NCI-H774 (cell line): ENCODE results near the gene SMARCAD1.

ENCODE experiments used
- DNase-seq: peaks from one replicate; lab custom pipeline; 2025; lab: John Stamatoyannopoulos, UW

Gene SMARCAD1

GRCh38 chr4:94228493-94229216, 21.0 kb downstream of the SMARCAD1 start:
- no peak for DNase-seq

DNA sequence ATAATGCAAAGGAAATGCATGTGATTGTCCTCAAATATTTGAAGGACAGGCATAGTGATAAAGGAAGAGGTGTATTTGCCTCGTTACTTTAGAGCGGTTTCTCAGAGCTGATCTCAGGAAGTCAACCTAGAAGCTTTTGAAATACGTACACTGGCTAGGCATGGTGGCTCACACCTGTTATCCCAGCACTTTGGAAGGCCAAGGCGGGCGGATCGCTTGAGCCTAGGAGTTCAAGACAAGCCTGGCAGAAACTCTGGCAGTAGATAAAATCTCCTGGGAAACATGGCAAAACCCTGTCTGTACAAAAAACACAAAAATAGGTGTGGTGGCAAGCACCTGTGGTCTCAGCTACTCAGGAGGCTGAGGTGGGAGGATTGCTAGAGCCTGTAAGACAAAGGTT, 24.9 kb downstream of the SMARCAD1 start:
- DNase-seq: no peak

- no peak for DNase-seq
Observed at GRCh38 chr4:94235825-94236224, 28.2 kb downstream of the SMARCAD1 start.

DNA sequence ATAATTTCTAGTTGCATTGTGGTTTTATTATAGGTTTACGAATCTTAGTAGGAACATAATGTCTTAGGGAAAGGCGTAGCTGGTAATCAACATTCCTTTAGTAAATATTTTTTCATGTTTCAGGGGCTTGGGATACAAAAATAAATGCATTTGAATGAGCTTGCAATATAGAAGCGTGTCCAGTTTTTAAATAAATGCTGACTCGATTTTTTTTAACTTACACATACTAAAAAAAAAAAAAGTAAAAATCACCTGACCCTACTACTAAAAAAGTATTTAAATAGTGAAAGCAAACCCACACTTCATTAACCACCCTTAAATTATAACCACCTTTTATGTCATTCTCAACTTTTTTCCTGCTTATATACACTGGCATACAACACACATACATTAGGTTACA, 29.6 kb downstream of the SMARCAD1 start:
- DNase-seq: no peak

GRCh38 chr4:94238160-94238559, 30.5 kb downstream of the SMARCAD1 start:
- DNase-seq: no peak

DNA sequence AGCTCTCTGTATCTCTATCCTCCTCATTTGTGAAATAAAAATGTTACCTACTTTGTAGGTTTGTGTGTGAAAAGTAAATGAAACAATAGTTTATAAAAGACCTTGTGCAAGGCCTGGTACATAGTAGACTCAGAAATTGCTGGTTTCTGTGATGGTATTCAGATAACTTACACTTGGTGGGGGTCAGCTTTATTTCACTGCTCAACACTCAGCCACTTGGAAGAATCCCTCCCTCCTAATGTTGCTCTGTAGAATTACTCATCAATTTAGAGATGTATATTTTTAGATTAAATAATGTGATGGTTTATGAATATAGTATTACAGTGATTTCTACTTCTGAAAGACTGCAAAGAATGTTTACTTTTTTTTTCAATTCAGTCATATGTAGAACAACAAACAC, 32.7 kb downstream of the SMARCAD1 start:
- no peak for DNase-seq

- no peak for DNase-seq
Observed at GRCh38 chr4:94244087-94244828, 36.6 kb downstream of the SMARCAD1 start.

DNA sequence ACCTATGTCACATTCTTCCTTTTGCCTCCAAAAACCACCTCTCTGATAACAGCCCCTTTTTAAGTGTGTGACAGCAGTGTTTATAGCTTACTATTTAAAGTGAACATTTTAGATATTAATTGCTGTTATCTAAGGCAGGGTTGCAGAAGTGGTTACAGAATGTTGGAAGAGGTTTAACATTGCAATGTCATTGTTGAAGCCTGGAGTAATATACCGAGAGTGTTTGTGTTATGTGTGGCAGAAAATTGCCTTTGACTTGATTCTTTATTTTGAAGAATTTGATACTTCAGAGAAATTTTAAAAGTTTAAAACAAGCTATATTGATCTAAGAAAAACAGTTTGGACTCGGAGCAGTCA, 37.1 kb downstream of the SMARCAD1 start:
- DNase-seq: no peak

DNA sequence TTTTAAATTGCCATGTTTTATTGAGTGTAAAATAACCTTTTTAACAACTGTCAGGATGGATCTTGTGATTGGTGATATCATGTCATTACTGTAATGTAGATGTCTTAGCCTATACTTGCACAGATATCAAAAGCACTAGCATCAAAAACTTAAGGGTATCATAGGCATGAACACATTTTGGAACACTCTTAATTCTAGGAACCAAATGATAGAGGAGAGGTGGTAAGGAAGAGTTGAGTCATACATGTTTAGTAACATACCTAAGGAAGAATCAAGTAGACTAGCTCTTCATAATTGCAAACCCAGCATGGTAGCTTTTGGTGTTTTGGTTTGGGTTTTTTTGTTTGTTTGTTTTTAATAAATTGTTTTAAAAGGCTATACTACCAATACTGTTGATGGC, 43.4 kb downstream of the SMARCAD1 start:
- no peak for DNase-seq

GRCh38 chr4:94253036-94253435, 45.4 kb downstream of the SMARCAD1 start:
- no peak for DNase-seq

DNA sequence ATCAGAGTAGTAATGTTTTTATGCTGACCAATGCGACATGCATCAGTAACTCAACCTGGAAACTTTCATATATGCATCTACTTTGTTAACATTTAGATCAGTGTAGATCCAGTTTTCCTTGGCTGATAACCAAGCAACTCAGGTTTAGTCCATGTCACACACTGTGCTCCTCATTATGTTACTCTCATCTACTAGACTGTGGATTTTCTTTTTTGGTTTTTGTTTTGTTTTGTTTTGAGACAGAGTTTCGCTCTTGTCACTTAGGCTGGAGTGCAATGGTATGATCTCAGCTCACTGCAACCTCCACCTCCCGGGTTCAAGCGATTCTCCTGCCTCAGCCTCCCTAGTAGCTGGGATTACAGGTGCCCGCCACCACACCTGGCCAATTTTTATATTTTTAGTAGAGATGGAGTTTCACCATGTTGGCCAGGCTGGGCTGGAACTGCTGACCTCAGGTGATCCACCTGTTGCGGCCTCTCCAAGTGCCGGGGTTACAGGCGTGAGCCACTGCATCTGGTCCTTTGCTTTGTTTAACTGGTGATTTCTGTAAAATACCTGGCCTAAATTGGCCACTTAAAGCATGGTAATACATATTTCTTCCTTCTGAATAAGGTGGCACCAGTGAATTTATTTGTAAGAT, 48.6 kb downstream of the SMARCAD1 start:
- no peak for DNase-seq

DNA sequence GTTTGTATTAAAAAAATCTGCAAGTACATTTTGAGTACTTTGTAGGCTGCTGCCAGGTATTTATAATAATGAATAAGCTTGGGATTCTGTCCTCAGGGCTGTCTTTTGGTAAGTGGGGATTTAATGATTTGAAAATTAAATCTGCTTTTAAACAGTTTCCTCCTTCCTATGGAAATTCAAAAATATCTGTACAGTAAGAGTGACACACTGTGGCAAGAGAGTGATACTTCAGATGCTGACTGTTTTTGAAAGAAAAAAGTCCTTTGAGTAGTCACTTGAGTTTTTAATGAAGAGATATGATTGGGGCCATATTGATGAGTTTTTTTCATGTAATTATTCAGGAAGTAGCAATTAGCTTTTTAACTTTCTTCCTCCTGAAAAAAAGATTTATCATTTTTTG, 49.2 kb downstream of the SMARCAD1 start:
- no peak for DNase-seq

- no peak for DNase-seq
Observed at GRCh38 chr4:94262163-94263016, 54.7 kb downstream of the SMARCAD1 start.

DNA sequence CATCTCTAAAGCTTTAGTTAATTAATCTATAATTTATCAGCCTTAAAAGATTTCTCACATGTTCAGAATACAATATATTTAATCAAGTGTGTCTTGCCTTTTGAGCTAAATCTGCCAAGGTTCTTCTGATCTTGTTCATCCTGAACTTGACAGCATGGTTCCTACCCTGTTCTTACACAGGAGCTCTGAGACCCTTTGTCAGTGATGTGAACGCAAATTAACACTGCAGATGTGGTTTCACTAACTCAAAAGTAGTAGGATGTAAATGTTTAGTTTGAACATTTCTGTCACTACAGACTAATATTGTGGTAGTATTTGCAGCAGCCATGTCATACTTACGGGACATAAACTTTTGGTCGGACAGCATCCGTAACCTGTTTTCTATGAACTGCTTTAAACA, 59.4 kb downstream of the SMARCAD1 start:
- DNase-seq: no peak

DNA sequence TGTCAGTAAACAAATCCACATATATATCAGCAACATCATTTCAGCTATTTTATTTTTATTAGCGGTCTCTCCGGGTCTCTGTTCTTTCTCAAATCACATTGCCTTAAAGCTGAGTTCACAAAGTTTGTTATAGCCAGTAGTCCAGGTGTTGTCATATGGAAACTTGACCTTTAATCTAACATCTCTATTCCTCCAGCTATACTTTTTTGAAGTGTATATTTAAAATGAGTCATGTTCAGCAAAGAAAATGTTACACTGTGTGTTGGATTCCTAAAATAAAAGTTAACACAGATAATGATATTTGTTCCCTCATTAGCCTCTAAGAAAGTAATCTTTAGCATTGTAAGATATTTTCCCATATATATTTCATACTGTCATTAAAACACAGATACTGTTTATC, 63.6 kb downstream of the SMARCAD1 start:
- DNase-seq: no peak

DNA sequence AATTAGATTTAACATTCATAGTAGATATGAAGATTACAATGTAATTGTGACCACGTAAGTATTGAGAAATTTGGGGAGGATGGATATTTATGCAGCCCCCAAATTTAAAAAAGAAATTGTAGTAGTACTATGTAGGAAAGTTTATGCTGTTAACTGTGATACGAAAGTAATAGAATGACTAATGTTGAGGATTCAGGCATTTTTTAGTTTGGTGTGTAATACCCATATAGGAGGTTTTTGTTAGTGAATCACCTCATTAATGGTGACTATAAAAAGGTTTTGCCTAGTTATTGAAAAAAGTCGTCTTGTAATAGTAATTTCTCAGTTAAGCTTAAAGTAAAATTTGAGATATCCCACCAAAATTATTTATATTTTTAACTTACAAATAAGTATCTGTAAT, 67.2 kb downstream of the SMARCAD1 start:
- DNase-seq: no peak

DNA sequence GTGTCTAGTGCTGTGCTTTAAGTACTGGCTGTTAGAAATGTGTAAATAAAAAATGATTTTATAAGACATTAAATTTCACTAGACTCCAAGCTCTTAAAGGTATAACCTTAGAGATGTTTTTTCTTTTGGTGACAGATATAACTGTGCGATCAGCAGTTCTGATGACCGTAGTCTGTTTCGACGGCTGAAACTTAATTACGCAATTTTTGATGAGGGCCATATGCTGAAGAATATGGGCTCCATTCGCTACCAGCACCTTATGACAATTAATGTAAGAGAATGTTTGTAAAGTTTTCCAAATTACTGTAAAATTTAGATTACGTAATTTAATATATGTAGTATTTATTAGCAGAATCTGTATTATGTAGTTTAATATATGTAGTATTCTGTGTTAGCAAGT, 68.5 kb downstream of the SMARCAD1 start:
- no peak for DNase-seq

GRCh38 chr4:94277534-94277933, 69.9 kb downstream of the SMARCAD1 start:
- no peak for DNase-seq

- no peak for DNase-seq
Observed at GRCh38 chr4:94278781-94279180, 71.1 kb downstream of the SMARCAD1 start.

DNA sequence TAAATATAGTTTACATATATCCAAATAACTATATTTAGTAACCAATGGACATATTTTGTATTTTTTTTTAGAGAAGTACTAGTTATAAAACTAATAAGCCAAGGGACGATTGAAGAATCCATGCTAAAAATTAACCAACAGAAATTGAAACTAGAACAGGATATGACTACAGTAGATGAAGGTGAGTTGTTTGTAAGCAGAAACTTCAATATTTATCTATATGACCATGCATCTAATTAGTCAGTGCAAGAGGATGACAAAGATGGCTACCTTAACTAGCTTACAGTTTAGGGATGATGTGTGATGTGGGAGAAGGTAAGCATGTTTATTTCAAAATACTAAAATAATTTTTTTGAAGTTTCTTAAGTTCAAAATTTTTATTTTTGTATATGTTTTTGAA, 77.2 kb downstream of the SMARCAD1 start:
- DNase-seq: no peak

DNA sequence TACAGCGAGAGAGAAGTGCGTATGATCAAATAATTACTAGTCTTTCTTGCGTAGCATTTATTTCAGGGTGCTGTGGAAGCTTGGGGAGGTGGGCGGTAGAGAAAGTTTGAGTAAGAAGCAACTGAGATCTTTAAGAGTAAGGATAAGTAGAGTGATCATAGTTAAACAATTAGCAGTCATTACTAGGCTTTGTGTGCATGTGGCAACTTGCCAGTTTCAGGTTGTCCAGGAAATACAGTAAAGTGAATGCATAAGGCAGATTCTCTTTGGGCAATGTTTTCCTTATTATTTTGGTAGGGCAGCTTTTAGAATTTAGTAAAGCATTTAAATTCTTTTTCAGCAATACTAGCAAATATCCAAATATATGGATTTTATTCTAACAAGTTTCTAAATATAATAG, 78.0 kb downstream of the SMARCAD1 start:
- no peak for DNase-seq

GRCh38 chr4:94290245-94290644, 82.6 kb downstream of the SMARCAD1 start:
- DNase-seq: no peak
